HUES48 (cell line): ENCODE results near the gene ALG1.
"Not testable (repeated sequence)": the region's sequence is repeated elsewhere in the genome, so short reads cannot be mapped to it uniquely, and the experiment has no call there.

Experiments
- H3K27ac ChIP-seq: one replicate; pipeline ENCODE4 v1.7.0; 2013; ENCODE audit warnings: low read depth, low read length, inconsistent platforms
- H3K27me3 ChIP-seq: 2 replicates; pipeline ENCODE4 v1.6.1; 2013; ENCODE audit warnings: mild to moderate bottlenecking, low read length; ENCODE audit not compliant: control insufficient read depth, insufficient read depth
- H3K36me3 ChIP-seq: 2 replicates; pipeline ENCODE4 v1.6.1; 2013; ENCODE audit warnings: low read length; ENCODE audit not compliant: control insufficient read depth, insufficient read depth
- H3K4me1 ChIP-seq: 2 replicates; pipeline ENCODE4 v1.6.1; 2013; ENCODE audit warnings: mild to moderate bottlenecking, low read length; ENCODE audit not compliant: control insufficient read depth, insufficient read depth
- H3K4me3 ChIP-seq: 2 replicates; pipeline ENCODE4 v1.5.1; 2013; ENCODE audit warnings: mild to moderate bottlenecking, low read depth, low read length
- H3K9ac ChIP-seq: 2 replicates; pipeline ENCODE4 v1.6.1; 2013; ENCODE audit warnings: mild to moderate bottlenecking, low read depth, low read length, moderate library complexity
- H3K9me3 ChIP-seq: 2 replicates; pipeline ENCODE4 v1.6.1; 2013; ENCODE audit warnings: low read length; ENCODE audit not compliant: control insufficient read depth, insufficient read depth

Gene ALG1

GRCh38 chr16:5032748-5033167, 38.9 kb upstream of the ALG1 start:
- no peaks in the 10 kb centered on the region for H3K9me3 ChIP-seq
- peaks cover 20% of the 10 kb centered on the region for H3K4me1 ChIP-seq
- no peak overlapping the region for H3K27ac ChIP-seq
- peak overlapping the region; percentile 87 for H3K4me3 ChIP-seq
- 0 out of 2 replicates have a peak, but pooled peaks cover 3% of the 10 kb centered on the region for H3K36me3 ChIP-seq
- peak overlapping the region; percentile 74; the same call in 1 of the 2 replicates for H3K9ac ChIP-seq
- peaks cover 7% of the 10 kb centered on the region for H3K27me3 ChIP-seq

DNA sequence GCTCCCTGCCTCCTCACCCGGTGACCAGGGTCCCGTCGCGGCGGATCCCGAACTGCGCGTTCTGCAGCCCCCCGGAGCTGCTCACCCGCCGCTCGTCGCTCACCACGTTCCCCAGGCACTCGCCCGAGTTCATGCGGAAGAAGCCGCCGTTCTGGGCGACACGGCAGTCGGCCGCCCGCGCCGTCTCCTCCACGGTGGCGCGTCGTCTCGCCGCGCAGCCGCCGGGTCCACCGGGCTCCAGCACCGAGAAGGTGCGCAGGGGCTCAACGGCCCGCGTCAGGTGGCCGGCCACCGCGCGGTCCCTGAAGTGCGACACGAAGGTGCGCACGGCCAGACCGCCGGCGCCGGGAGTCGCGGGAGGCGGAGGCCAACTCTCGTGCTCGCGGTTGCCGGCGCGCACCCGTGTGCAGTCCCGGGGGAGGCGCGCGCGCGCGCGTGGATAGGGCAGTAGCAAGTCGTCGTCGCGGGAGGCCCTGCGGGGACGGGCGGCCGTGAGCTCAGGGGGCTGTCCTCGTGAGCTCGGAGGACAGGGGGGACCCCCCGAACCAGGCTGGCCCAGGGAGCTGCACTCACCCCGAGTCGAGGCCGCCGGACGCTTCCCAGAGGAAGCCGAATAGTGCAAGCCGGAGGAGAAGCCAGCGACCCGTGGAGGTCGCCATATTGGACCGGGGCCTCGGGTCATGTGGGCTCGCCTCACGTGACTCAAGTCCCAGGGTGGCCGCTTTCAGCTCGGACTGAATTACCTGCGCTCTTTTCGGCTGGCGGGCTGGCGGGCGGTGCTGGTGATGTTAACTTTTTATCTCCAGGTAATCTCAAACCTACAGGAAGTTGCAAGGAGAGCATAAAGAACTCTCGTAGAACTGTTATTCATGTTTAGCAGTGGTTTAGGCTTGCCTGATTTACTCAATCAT, 38.1 kb upstream of the ALG1 start, which contains the start of gene NAGPA:
TSS of gene NAGPA (minus strand) at position 680 of the 911 bp plus-strand sequence. CDS start at position 659, 21 bp downstream.
- H3K4me3 ChIP-seq, result peak within 1 kb of the TSS; percentile 87
- peak within 1 kb of the TSS; percentile 49 for H3K27ac ChIP-seq
- no peaks in the 10 kb centered on the region for H3K9me3 ChIP-seq
- peaks cover 20% of the 10 kb centered on the region for H3K4me1 ChIP-seq
- peaks cover 7% of the 10 kb centered on the region for H3K27me3 ChIP-seq
- H3K36me3 ChIP-seq, result 0 out of 2 replicates have a peak, but pooled peaks cover 3% of the 10 kb centered on the region
- H3K9ac ChIP-seq, result peak within 1 kb of the TSS; percentile 74

- no peaks in the 10 kb centered on the region for H3K9me3 ChIP-seq
- peak overlapping the region; percentile 49 for H3K9ac ChIP-seq
- 0 out of 2 replicates have a peak, but pooled peaks cover 3% of the 10 kb centered on the region for H3K36me3 ChIP-seq
- H3K4me3 ChIP-seq, result peak overlapping the region; percentile 87
- peaks cover 20% of the 10 kb centered on the region for H3K4me1 ChIP-seq
- peak overlapping the region; percentile 49 for H3K27ac ChIP-seq
- peaks cover 7% of the 10 kb centered on the region for H3K27me3 ChIP-seq
These were observed 37.5 kb upstream of the ALG1 start for GRCh38 chr16:5034167-5034523.

DNA sequence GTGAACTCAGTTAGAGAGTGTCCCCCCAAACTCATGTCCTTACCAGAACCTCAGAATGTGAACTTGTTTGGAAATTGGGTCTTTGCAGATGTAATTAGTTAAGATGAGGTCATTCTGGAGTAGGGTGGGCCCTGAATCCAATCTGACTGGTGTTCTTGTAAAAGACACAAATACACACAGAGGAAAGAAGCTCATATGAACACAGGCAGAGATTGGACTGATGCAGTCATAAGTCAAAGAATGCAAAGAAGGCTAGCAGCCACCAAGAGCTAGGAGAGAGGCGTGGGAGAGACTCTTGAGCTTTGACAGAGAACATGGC, 35.8 kb upstream of the ALG1 start:
- no peak overlapping the region for H3K9ac ChIP-seq
- H3K4me3 ChIP-seq, result no peak overlapping the region
- peak overlapping the region; percentile 83 for H3K27ac ChIP-seq

GRCh38 chr16:5036228-5037156, 35.2 kb upstream of the ALG1 start:
- no peak overlapping the region for H3K9ac ChIP-seq
- no peak overlapping the region for H3K4me3 ChIP-seq
- no peaks in the 10 kb centered on the region for H3K9me3 ChIP-seq
- H3K27ac ChIP-seq, result peak overlapping the region; percentile 83
- H3K27me3 ChIP-seq, result peaks cover 7% of the 10 kb centered on the region
- peaks cover 20% of the 10 kb centered on the region for H3K4me1 ChIP-seq
- no peaks in the 10 kb centered on the region for H3K36me3 ChIP-seq

More for the DNA sequence above, 35.8 kb upstream of the ALG1 start:
- Histone ChIP-seq H3K9me3 (no peaks in the 10 kb centered on the region), H3K27me3 (peaks cover 7% of the 10 kb centered on the region), H3K4me1 (peaks cover 20% of the 10 kb centered on the region), H3K36me3 (no peaks in the 10 kb centered on the region)

- H3K4me1 ChIP-seq, result peaks cover 20% of the 10 kb centered on the region
- no peaks in the 10 kb centered on the region for H3K9me3 ChIP-seq
- H3K27me3 ChIP-seq, result no peaks in the 10 kb centered on the region
- H3K4me3 ChIP-seq, result no peak overlapping the region
- H3K27ac ChIP-seq, result no peak overlapping the region
- H3K36me3 ChIP-seq, result no peaks in the 10 kb centered on the region
- no peak overlapping the region for H3K9ac ChIP-seq
These were observed 31.2 kb upstream of the ALG1 start for GRCh38 chr16:5040451-5040850.

GRCh38 chr16:5041600-5042133, 30.0 kb upstream of the ALG1 start:
- H3K9me3 ChIP-seq, result no peaks in the 10 kb centered on the region
- H3K27me3 ChIP-seq, result no peaks in the 10 kb centered on the region
- H3K4me3 ChIP-seq, result no peak overlapping the region
- H3K36me3 ChIP-seq, result no peaks in the 10 kb centered on the region
- no peak overlapping the region for H3K27ac ChIP-seq
- peaks cover 11% of the 10 kb centered on the region for H3K4me1 ChIP-seq
- no peak overlapping the region for H3K9ac ChIP-seq

GRCh38 chr16:5042574-5043171, 29.0 kb upstream of the ALG1 start:
- no peaks in the 10 kb centered on the region for H3K27me3 ChIP-seq
- no peaks in the 10 kb centered on the region for H3K36me3 ChIP-seq
- H3K4me1 ChIP-seq, result peaks cover 5% of the 10 kb centered on the region; the same call in 1 of the 2 replicates
- H3K4me3 ChIP-seq, result no peak overlapping the region
- H3K9me3 ChIP-seq, result no peaks in the 10 kb centered on the region
- no peak overlapping the region for H3K27ac ChIP-seq
- no peak overlapping the region for H3K9ac ChIP-seq

GRCh38 chr16:5044011-5044540, 27.6 kb upstream of the ALG1 start:
- H3K27me3 ChIP-seq, result no peaks in the 10 kb centered on the region
- no peaks in the 10 kb centered on the region for H3K9me3 ChIP-seq
- peaks cover 5% of the 10 kb centered on the region; the same call in 1 of the 2 replicates for H3K4me1 ChIP-seq
- no peak overlapping the region for H3K9ac ChIP-seq
- no peak overlapping the region for H3K27ac ChIP-seq
- no peaks in the 10 kb centered on the region for H3K36me3 ChIP-seq
- H3K4me3 ChIP-seq, result no peak overlapping the region

DNA sequence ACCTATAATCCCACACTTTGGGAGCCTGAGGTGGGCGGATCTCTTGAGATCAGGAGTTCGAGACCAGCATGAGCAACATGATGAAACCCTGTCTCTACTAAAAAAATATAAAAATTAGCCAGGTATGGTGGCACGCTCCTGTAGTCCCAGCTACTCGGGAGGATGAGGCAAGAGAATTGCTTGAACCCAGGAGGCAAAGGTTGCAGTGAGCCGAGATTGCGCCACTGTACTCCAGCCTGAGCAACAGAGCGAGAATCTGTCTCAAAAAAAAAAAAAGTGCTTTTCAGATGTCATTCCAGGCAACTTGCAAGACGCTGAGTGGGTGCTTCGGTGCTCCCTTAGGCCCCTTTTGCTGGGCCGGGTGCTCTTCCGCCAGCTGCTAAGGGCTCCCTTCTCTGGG, 27.1 kb upstream of the ALG1 start:
- H3K27me3 ChIP-seq, H3K36me3 ChIP-seq, H3K4me3 ChIP-seq, H3K4me1 ChIP-seq, H3K9ac ChIP-seq, H3K9me3 ChIP-seq, H3K27ac ChIP-seq: not testable (repeated sequence)
